ENCODE measurements around the gene TTBK2.
"Not testable (repeated sequence)": the region's sequence is repeated elsewhere in the genome, so short reads cannot be mapped to it uniquely, and the experiment has no call there.

TTBK2 gene

DNA sequence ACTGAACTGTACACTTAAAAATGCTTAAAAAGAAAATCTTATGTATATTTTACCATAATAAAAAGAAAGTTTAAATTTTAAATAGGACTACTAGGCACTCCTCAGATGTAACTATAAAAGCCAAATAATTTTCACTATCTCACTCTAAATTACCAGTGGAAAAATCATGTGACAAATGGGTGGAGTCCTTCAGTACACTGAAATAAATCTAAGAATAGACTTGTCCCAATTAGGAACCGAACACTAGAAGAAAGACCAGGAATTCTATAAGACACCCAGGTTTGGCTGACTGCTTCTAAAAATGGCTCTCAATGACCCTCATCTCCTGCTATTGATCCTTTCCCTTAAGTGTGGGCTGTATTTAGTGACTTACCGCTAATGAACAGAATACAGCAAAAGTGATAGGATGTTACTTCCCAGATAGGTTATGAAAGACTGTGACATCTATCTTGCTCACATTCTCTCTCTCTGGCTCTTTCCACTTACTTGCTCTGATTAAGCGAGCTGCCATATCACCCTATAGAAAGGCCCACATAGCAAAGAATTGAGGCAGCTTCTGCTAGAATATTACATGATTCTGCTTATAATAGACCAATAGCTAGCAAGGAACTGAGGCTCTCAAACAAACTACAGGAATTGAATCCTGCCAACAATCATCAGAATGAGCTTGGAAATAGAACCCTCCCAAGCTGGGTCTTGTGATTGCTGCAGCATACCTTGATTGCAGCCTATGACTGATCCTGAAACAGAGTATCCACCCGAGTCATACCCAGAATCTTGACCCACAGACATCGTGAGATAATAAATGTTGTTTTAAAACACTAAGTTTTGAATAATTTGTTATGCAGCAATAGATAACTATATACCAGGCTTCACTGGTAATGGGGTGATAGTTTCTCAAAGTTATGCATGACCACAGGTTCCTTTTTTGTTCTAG lies 16.9 kb downstream of the TTBK2 start:
- no peak for DNase-seq

DNA sequence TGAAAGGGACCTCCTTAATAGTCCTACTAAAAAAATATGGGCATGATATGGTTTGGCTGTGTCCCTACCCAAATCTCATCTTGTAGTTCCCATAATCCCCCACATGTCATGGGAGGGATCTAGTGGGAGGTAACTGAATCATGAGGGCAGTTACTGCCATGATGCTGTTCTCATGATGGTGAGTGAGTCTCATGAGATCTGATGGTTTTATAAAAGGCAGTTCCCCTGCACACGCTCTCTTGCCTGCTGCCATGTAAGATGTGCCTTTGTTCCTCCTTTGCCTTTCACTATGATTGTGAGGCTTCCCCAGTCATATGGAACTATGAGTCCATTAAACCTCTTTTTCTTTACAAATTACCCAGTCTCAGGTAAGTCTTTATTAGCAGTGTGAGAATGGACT lies 26.7 kb downstream of the TTBK2 start:
- not testable (repeated sequence) for DNase-seq

- no peak for DNase-seq
Observed at GRCh38 chr15:42891569-42891968, 29.0 kb downstream of the TTBK2 start.

- DNase-seq, result no peak
Observed at GRCh38 chr15:42890161-42890913, 30.2 kb downstream of the TTBK2 start.

DNA sequence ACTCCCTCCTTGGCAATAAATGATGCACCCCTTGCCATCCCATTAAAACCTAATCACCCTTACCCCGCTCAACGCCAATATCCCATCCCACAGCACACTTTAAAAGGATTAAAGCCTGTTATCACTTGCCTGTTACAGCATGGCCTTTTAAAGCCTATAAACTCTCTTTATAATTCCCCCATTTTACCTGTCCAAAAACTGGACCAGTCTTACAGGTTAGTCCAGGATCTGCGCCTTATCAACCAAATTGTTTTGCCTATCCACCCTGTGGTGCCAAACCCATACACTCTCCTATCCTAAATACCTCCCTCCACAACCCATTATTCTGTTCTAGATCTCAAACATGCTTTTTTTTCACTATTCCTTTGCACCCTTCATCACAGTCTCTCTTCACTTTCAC lies 33.2 kb downstream of the TTBK2 start:
- DNase-seq, result not testable (repeated sequence)

- no peak for DNase-seq
Observed at GRCh38 chr15:42880121-42880520, 40.5 kb downstream of the TTBK2 start.

- no peak for DNase-seq
Observed at GRCh38 chr15:42879443-42879842, 41.1 kb downstream of the TTBK2 start.

DNA sequence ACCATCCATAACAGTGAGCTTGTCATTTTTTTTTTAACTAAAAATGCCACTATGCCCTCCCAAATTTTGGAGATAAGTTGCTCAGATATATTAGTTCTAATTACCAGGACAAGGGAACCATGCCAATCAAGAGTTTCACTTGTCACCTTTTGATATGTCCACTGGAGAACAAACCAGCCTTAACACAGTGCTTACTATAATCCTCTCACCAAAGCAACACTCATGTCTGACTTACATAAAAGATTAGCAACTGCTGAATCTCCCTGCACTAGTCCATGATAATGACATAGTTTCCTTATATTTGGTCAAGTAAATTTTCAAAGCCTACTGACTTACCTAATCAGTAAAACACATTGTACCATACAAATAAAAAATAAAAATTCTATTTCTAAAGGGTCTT lies 44.4 kb downstream of the TTBK2 start:
- DNase-seq, result no peak

GRCh38 chr15:42868683-42869082 lies 51.9 kb downstream of the TTBK2 start:
- no peak for DNase-seq

DNA sequence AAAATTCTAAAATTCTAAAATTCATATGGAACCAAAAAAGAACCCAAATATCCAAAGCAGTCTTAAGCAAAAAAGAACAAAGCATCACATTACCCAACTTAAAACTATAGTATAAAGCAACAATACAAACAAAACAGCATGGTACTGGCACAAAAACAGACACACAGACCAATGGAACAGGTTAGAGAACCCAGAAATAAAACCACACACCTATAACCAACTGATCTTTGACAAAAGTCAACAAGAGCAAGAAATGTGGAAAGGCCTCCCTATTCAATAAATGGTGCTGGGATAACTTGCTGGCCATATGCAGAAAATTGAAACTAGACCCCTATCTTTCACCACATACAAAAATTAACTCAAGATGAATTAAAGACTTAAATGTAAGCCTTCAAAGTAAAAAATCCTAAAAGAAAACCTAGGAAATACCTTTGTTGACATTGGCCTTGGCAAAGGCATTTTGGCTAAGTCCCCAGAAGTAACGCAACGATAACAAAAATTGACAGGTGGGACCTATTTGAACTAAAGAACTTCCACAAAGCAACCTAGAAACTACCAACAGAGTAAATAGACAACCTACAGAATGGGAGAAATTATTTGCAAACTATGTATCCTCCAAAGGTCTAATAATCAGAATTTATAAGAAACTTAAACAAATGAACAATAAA lies 56.9 kb downstream of the TTBK2 start:
- no peak for DNase-seq

- DNase-seq, result no peak
Observed at GRCh38 chr15:42858999-42859789, 61.4 kb downstream of the TTBK2 start.

GRCh38 chr15:42858540-42858939 lies 62.0 kb downstream of the TTBK2 start:
- DNase-seq, result no peak

GRCh38 chr15:42854576-42854975 lies 66.0 kb downstream of the TTBK2 start:
- no peak for DNase-seq

DNA sequence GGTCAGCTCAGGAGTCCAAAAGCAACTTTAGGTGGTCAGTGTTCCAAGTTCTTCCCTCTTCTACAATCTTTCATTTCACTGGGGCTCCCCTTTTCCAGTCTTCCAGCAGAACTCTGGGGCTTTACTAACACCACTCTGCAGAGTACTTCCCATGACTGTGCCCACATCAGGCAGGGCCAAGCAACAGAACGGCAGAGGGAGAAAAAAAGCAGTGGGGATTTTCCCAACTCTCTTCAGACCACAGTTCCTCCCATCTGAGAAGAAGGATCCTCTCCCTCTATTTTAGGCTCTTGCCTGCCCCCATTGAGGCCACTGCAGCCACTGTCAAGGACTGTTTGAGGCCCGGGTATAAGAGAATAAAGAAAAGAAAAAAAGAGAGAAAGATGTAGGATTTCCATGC lies 70.7 kb downstream of the TTBK2 start:
- no peak for DNase-seq

DNA sequence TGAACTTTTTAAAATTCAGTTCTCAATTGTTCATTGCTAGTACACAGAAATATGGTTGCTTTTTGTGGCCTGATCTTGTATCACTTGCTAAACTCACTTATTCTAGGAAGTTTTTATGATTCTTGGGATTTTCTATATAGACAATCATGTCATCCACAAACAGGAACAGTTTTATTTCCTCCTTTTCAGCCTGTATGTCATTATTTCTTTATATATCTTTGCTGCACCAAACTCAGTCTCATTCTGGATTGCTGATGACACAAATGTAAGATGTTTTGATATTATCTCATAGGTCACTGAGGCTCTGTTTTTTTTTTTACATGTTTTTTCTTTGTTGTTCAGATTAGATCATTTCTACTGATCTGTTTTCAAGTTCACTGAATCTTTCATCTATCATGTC lies 71.7 kb downstream of the TTBK2 start:
- DNase-seq, result no peak

- no peak for DNase-seq
Observed at GRCh38 chr15:42846647-42847046, 73.9 kb downstream of the TTBK2 start.

- no peak for DNase-seq
Observed at GRCh38 chr15:42845581-42845980, 75.0 kb downstream of the TTBK2 start.

DNA sequence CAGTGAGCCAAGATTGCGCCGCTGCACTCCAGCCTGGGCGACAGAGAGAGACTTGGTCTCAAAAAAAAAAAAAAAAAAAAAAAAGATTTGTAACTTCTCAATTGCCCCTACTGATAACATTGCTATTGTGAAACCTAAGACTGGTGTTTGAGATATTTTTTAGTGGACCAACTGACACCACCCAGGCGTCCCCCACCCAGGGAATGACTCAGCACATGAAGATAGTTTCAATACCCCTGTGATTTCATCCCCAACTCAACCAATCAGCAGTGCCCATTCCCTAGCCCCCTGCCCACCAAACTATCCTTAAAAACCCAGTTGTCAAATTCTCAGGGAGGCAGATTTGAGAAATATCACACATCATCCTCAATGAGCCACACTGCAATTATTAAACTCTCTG lies 76.9 kb downstream of the TTBK2 start:
- DNase-seq, result no peak

- no peak for DNase-seq
Observed at GRCh38 chr15:42836251-42836650, 84.3 kb downstream of the TTBK2 start.

DNA sequence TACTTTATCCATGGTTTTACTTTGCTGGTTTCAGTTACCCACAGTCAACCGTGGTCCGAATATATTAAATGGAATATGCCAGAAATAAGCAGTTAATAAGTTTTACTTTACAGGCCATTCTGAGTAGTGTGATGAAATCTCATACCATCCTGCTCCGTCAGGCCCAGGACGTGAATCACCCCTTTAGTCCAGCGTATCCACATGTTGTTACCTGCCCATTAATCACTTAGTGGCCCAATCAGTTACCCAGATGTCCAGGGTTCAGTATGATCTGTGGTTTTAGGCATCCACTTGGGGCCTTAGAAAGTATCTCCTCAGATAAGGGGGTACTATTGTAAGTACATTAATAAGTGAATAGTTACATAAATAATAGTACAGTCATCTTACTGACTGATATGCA lies 88.0 kb downstream of the TTBK2 start:
- DNase-seq, result no peak

GRCh38 chr15:42826251-42826890 lies 94.2 kb downstream of the TTBK2 start:
- DNase-seq, result no peak

DNA sequence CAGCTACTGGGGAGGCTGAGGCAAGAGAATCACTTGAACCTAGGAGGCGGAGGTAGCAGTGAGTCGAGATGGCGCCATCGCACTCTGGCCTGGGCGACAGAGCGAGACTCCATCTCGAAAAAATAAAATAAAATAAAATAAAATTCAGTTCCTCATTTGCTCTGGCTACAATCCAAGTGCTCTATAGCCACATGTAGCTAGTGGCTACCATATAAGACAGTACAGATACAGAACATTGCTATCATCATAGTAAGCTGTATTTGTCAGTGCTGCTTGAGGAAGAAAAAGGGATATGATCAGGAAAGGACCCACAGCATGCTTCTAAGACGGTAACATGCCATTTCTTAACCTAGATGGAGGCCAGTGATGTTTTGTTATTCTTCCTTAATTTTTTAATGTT lies 95.0 kb downstream of the TTBK2 start:
- no peak for DNase-seq
